Vagina (tissue), 2 donors: ENCODE measurements around the gene STAB1. TPM values are rescaled to one million over a fixed set of nuclear protein-coding genes. Genes with fewer than 3 reads are reported as not detected.
A peak's percentile ranks its signal among the peaks of the same experiment; 100 is the strongest.

Source experiments
- DNase-seq, 2 donors: peaks; one replicate each; pipeline ENCODE4 v3.0.0-alpha.2; 2017; ENCODE audit errors: extremely low spot score in 2 of 2
- H3K27ac ChIP-seq: fragments of 200-600 bp; sonication (generic); one replicate; pipeline ENCODE4 v1.5.1; 2019
- H3K27me3 ChIP-seq: fragments of 200-600 bp; sonication (generic); one replicate; pipeline ENCODE4 v1.5.1; 2019
- H3K36me3 ChIP-seq, 2 donors: fragments of 200-600 bp; sonication (generic); one replicate each; pipeline ENCODE4 v1.5.1; 2017 to 2019
- H3K4me1 ChIP-seq: fragments of 200-600 bp; sonication (generic); one replicate; pipeline ENCODE4 v1.5.1; 2019
- H3K4me3 ChIP-seq, 2 donors: fragments of 200-600 bp; sonication (generic); 1 replicate in 1 of 2; 2 replicates in 1 of 2; pipeline ENCODE4 v1.5.1; 2016 to 2019
- H3K9me3 ChIP-seq: fragments of 200-600 bp; sonication (generic); one replicate; pipeline ENCODE4 v1.5.1; 2019
- CTCF ChIP-seq, 3 experiments: fragments of 450-650 bp in 2 of 3; fragments of 200-600 bp in 1 of 3; sonication (generic) in 1 of 3; IDR thresholded peaks; one replicate each; pipeline ENCODE4 v1.5.1; 2017 to 2019; ENCODE audit warnings: antibody characterized with exemption in 3 of 3, mild to moderate bottlenecking in 2 of 3, moderate library complexity in 2 of 3
- POLR2A ChIP-seq, 2 donors: fragments of 450-650 bp; IDR thresholded peaks; one replicate each; pipeline ENCODE4 v1.6.1; 2017; ENCODE audit warnings: antibody characterized with exemption in 2 of 2, mild to moderate bottlenecking in 2 of 2, moderate library complexity in 2 of 2
- POLR2AphosphoS5 ChIP-seq, 2 donors: sonication (generic); formaldehyde crosslinking; IDR thresholded peaks; one replicate each; pipeline ENCODE4 v1.9.0; 2017; ENCODE audit warnings: antibody characterized with exemption in 2 of 2, mild to moderate bottlenecking in 2 of 2, low read depth in 1 of 2; ENCODE audit not compliant: insufficient read depth in 1 of 2
- intact Hi-C: fragments of 100-400 bp; cut with DNase I; formaldehyde crosslinking; loops from one replicate; pipeline ENCODE4 v1.15.1; 2023
- total RNA-seq: library from RNA; depleted of rRNA; stranded (reverse); fragments of >200 nt; gene quantifications from one replicate; pipeline ENCODE4 v1.2.3, GENCODE V29; 2016

STAB1 gene
- total RNA-seq, 1 donor from 2014 or later, result 124 TPM

GRCh38 chr3:52534281-52535183 is 39.4 kb downstream of the STAB1 start:
- intact Hi-C loops, result loop anchor here (5.0 to 10.0 kb wide), 2 partner anchors 60 to 153 kb away; partner anchors contain the start of genes GNL3 and PBRM1
- Histone ChIP-seq H3K27me3 (no peaks in the 10 kb centered on the region), H3K4me1 (peaks cover 84% of the 10 kb centered on the region), H3K27ac (peak overlapping the region; percentile 92), H3K36me3 (no peaks in the 10 kb centered on the region), H3K4me3 (peak overlapping the region; percentile 60 to 77), H3K9me3 (no peaks in the 10 kb centered on the region)
- DNase-seq, result peak; percentile 79 to 89
- TF ChIP-seq POLR2A (IDR thresholded peaks at IDR 0.05), result no peak
- TF ChIP-seq POLR2AphosphoS5 (IDR thresholded peaks at IDR 0.05; ENCODE audit: insufficient read depth in 1 of 2, low read depth in 1 of 2), result peak in 1 of 2 donors; percentile 42

- H3K9me3 ChIP-seq, result no peaks in the 10 kb centered on the region
- H3K4me1 ChIP-seq, result peaks cover 86% of the 10 kb centered on the region
- TF ChIP-seq POLR2A (IDR thresholded peaks at IDR 0.05) (no peak), POLR2AphosphoS5 (IDR thresholded peaks at IDR 0.05; ENCODE audit: insufficient read depth in 1 of 2, low read depth in 1 of 2) (no peak), CTCF (IDR thresholded peaks at IDR 0.05) (no peak)
- H3K4me3 ChIP-seq, result peak overlapping the region; percentile 67 to 74
- intact Hi-C loops, result loop anchor here (10.0 kb wide), 1 partner anchor 61 kb away; no protein-coding TSS in a partner anchor
- DNase-seq, result peak in 1 of 2 donors; percentile 78
- no peaks in the 10 kb centered on the region for H3K27me3 ChIP-seq
- no peaks in the 10 kb centered on the region for H3K36me3 ChIP-seq
- H3K27ac ChIP-seq, result peak overlapping the region; percentile 92
Measured at GRCh38 chr3:52535411-52536111, 40.4 kb downstream of the STAB1 start.

- Histone ChIP-seq H3K9me3 (no peaks in the 10 kb centered on the region), H3K27ac (peak overlapping the region; percentile 62), H3K4me1 (peaks cover 86% of the 10 kb centered on the region), H3K4me3 (peak overlapping the region; percentile 67 to 74), H3K36me3 (no peaks in the 10 kb centered on the region), H3K27me3 (no peaks in the 10 kb centered on the region)
- intact Hi-C loops, result loop anchor here (10.0 kb wide), 1 partner anchor 61 kb away; no protein-coding TSS in a partner anchor
- no peak for DNase-seq
- TF ChIP-seq POLR2A (IDR thresholded peaks at IDR 0.05) (no peak), CTCF (IDR thresholded peaks at IDR 0.05) (no peak), POLR2AphosphoS5 (IDR thresholded peaks at IDR 0.05; ENCODE audit: insufficient read depth in 1 of 2, low read depth in 1 of 2) (no peak)
Measured at GRCh38 chr3:52536112-52536368, 40.9 kb downstream of the STAB1 start.

- H3K27me3 ChIP-seq, result no peaks in the 10 kb centered on the region
- no peaks in the 10 kb centered on the region for H3K9me3 ChIP-seq
- peak within 1 kb of the TSS; percentile 67 to 74 for H3K4me3 ChIP-seq
- intact Hi-C loops, result loop anchor here (10.0 kb wide), 1 partner anchor 62 kb away; no protein-coding TSS in a partner anchor
- TF ChIP-seq POLR2AphosphoS5 (IDR thresholded peaks at IDR 0.05; ENCODE audit: insufficient read depth in 1 of 2, low read depth in 1 of 2) (peak; percentile 94 to 100), CTCF (IDR thresholded peaks at IDR 0.05) (peak in 1 of 3 experiments; percentile 6), POLR2A (IDR thresholded peaks at IDR 0.05) (peak; percentile 89 to 98)
- no peaks in the 10 kb centered on the region for H3K36me3 ChIP-seq
- peaks cover 86% of the 10 kb centered on the region for H3K4me1 ChIP-seq
- H3K27ac ChIP-seq, result peak within 1 kb of the TSS; percentile 92
- peak; percentile 97 to 99 for DNase-seq
Measured at GRCh38 chr3:52536369-52537164, 41.4 kb downstream of the STAB1 start, which contains the start of gene UQCC5. TSS of gene UQCC5 (plus strand) at chr3:52536605. CDS start at chr3:52536756, 151 bp downstream.
